ENCODE measurements around the gene OSBPL8.

Gene OSBPL8

DNA sequence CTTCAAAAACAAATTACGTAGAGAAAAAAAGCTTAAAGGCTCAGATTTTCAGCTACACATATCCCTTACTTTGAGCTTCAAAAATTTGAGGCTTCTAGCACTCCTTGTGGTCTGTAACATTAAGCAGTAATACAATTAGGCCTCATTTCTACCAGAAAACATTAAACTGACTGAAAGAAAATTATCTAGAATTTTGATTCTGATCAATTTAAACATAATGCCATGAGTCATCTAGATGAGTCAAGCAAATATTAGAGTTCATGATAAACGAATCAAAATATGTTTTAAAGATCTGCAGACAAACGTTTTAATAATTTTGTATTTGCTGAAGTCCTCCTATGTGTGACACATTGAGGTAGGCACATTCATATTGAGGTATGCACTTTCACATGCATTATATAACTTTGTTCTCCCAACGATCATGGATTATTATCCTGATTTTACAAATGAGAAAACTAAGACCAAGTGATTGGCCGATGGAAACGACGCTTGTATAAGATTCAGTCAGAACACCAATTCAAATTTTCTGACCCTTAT lies 4.3 kb downstream of the OSBPL8 start:
- no peak for DNase-seq (ENCODE audit: low read depth in 3 of 3)

DNA sequence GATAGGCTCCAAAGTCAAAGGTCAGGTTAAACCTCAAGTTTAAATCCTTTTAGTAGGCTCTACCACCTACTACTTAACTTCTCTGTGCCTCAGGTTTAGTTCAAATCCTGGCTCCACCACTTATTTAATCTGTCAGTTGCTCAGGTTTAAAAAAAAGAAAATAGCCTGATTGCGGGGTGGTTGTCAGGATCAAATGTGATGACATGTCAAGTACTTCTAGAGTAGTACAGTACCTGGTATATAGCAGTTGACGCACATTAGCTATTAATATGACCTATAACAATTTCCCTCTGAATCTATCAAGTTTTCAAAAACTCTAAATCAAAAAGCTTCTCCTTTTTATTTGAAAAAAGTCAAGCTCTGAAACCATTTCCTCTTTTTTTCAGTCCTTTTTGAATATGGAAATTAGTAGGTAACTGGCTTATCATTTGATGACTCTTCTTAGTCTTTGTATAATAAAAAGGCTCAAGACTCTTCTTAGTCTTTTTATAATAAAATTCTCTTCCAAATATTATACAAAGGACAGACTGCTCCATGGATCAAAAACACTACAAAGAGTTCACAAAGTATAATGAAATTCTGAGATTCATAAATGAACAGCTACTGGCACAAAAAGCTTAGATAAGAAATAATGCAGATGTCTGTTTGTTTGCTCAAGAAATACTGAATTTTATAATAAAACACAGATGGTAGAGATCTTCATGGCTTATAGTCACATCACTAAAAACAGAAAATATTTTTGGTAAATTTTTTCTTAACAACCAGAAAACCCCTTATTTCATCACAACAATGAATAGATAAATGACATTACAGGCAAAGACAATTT lies 5.0 kb downstream of the OSBPL8 start:
- DNase-seq (ENCODE audit: low read depth in 3 of 3) = no peak

DNA sequence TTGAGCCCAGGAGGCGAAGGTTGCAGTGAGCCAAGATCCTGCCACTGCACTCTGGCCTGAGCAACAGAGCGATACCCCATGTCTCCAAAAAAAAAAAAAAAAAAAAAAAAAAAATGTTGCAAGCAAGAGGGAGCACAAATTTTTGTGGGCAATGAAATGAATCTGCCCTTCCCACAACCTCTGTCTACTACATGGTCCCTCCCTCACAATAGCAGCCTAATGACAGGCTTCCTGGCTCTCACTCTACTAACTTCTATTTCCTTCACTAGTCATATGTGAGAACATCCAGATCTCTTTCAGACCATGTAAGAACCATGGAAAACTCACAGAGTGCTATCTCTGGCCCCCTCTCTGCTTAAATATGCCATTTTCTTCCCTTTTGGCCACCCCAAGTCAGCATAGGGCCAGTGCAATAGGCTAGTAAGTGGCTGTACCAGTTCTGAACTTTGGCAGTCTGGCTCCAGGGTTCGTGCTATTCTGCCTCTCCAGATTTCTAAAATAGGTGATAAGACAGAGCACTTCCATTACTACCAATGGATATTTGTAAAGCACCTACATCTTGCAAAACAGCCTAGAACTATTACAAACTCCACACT lies 7.1 kb downstream of the OSBPL8 start:
- no peak for DNase-seq (ENCODE audit: low read depth in 3 of 3)

DNA sequence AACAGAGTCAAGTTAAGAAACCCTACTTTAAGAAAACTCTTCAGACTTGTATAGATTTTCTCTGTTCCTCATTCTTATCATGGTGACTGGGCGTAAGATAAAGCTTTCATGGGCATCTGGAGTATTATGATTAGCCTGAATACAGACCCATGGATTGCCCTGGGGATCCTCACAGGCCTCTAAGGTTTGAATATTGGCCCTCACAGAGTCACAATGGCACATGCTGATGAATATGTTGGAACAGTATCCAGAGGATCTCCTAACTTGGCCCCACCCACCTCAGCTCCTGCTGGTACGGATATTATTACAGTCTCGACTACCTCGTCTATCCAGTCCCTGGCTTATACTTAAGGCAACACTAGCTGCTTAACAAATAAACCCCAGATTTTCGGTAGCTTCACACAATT lies 8.1 kb downstream of the OSBPL8 start:
- DNase-seq (ENCODE audit: low read depth in 3 of 3) = no peak

DNA sequence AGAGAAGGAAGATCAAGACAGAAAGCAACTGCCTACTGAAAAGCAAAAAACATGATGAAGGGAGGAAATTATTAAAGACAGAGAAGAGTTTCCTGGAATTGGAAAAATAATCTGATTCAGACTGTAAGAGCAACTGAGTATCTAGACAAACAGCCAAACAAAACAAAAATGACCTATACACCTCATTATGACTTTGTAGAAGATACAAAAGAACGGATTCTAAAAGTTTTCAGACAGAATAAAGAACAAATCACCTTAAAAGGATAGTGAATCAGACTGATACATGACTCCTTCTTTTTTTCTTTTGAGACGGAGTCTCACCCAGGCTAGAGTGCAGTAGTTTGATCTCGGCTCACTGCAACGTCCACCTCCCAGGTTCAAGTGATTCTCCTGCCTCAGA lies 10.4 kb downstream of the OSBPL8 start:
- no peak for DNase-seq (ENCODE audit: low read depth in 3 of 3)

DNA sequence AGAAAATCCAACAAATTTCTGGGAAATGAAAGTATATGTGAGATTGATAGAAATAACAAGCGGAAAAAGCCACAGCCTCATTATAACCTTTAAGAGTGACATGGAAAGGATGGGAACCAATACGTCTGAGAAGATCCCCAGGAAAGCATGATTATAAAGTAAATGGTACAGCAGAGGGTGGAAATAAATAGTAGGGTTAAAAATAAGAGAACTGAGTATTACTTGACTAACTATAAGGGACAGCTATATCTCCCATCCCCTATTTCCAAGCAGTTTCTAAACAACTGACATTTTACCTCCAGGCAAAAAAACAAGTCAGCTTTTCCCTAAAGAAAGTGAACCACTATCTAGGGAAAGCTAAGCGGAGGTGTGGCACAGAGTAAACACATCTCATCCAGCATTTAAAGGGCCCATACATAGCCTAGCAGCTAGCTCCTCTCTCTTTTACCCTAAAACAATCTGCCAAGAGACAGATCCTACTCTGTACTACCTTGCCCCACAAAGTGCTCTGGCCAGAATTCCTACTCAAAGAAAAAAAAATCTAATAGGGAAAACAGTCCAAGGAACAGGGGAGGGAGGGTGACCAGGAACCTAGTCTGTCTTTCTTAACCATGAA lies 11.2 kb downstream of the OSBPL8 start:
- no peak for DNase-seq (ENCODE audit: low read depth in 3 of 3)

DNA sequence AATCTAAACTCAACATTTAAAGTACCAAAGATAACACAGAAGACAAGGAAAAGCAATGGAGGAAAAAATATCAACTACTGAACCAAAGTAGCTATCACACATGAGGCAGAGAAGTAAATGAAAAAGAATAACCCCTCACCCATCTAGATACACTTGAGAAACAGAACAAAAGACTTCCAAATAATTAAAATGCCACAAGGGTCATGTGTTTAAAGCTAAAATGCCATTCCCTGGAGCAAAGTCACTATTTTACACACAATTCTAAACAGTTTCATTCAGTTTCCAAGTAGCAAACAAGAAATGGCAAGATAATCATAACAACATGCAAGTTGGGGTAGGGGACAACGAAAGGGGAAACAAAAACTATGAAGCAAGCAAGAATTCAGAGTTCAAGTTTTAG lies 12.0 kb downstream of the OSBPL8 start:
- no peak for DNase-seq (ENCODE audit: low read depth in 3 of 3)

DNA sequence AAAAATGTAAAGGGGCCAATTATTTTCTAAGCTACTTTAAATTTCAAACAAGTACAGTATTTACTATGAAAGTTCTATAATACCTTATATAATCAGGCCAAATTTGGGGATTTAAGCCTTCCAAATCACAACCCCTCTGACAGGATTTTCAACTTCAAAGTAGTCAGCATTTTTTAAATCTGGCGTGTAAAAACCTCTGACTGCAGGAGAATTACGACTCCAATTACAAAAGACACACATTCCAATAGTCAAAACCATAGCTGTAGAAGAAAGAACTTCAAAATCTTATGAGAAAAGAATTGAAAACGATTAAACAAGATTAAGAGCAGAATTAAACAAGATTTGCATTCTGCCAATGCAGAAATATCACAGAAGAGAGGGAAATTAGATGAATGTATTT lies 12.7 kb downstream of the OSBPL8 start:
- no peak for DNase-seq (ENCODE audit: low read depth in 3 of 3)

DNA sequence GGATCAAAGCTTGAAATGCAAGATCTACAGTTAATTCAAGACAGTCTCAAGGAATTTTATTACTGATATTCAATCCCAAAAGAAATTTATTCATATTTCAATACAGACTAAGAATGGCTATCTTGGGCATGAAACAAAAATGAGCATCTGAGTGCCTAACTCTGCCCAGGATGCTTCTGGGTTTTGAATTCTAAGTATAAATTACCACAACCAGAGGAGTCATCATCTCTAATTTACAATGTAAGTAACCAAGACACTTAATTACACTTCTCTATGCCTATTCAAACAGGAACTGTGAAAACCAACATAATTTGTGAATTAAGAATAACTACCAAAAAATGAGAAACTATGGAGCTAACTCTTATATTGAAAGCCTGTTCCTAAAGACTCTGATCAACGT lies 14.1 kb downstream of the OSBPL8 start:
- no peak for DNase-seq (ENCODE audit: low read depth in 3 of 3)

DNA sequence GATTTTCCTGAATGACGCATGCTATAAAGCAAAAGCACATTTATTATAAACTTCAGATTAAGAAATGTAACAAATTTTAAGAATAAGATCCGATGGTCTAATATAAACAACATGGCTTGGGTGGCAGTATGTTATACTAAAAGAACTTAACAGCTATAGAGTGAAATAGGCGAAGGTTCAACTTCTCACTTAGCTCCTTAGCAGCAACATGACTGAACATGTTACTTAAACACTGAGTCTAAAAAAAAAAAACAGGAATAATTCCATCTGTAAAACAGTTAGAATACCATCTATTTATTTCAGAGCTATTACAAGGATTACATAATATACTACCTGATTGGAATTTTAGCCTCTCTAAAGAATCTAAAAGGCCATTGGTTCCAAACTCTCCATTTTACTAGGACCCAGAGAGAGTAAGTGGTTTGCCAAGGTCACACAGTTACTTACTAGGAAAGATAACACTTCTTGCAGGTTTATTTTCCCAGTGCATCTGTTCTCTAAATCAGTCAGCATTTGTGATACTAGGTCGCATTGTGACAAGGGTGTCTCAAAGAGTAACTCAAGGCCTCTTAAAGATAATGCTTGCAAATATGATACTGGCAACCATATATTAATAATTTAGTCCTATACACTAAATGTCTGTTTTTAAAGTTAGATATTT lies 14.8 kb downstream of the OSBPL8 start:
- DNase-seq (ENCODE audit: low read depth in 3 of 3) = no peak

DNA sequence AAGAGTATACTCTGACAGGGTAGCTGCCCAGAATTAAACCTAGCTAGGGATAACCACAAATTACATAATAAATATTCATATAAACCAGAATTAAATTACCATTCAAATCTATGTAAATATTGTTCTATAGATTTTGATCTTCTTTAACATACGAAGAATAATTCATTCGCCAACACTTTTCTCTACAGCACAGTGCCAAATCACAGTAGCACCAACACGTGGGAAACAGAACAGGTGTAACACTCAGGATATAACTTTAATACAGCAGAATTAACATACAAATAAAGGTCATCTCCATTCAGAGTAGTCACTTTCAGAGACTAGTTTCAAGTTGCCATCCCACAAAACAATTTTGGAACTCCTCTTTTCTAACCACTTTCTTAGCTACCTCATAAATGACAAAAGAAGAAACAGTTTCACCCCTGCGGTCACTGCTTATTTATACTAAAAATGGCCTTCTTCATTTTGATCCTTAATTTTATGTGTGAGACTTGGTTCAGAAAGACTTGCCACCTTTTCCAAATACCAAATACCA lies 15.7 kb downstream of the OSBPL8 start:
- no peak for DNase-seq (ENCODE audit: low read depth in 3 of 3)

DNA sequence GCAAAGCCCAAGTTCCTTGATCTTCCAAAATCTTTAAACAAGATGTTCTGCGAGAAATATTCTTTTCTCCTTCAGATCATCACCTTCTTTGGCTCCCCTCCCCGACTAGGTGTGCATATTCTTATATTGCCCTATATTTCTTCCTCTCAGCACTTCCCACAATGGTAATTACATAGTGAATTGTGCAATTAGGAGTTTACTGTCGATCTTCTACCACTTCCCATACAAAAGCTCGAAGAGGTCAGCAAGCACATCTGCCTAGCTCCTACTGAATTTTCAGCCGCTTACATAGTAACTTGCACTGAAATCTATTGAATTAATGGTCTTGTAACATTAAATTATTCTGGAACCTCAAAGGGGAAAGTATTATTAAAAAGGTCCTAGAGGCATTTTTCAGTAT lies 16.7 kb downstream of the OSBPL8 start:
- no peak for DNase-seq (ENCODE audit: low read depth in 3 of 3)

DNA sequence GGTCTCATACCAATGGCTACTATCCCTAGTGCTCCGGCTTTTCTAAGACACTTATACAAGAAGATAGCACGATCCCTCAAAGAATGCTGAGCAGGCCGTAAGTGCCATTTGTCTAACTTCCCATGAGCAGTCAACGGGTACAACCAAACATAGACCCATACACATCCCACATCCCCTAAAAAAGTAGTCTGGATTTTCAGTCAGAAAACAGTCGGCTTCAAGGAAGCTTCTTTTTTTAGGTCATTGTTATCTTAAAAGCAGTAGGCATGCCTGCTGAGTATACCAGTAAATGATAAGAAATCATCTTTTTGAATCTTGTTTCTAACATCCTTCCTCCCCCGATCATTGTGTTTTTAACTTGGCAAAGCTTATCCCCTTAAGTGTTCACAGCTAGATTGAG lies 19.8 kb downstream of the OSBPL8 start:
- DNase-seq (ENCODE audit: low read depth in 3 of 3) = no peak

DNA sequence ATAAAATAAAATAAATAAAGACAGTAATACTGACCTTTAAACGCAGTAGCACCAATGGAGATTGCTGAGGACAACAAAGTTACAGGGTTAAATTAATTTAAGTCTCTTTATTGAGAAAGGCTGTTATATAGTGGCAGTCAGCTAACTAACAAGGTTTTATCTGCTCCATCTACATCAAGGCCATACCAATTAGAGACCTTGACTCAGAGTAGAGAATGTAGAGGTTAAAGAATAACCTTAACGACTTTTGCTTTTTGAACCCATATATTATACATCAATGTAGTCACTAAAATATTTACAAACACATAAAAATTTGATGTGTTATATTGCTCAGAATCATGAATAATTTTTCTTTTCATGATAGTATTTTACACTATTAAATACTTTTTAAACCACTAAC lies 21.6 kb downstream of the OSBPL8 start:
- no peak for DNase-seq (ENCODE audit: low read depth in 3 of 3)

DNA sequence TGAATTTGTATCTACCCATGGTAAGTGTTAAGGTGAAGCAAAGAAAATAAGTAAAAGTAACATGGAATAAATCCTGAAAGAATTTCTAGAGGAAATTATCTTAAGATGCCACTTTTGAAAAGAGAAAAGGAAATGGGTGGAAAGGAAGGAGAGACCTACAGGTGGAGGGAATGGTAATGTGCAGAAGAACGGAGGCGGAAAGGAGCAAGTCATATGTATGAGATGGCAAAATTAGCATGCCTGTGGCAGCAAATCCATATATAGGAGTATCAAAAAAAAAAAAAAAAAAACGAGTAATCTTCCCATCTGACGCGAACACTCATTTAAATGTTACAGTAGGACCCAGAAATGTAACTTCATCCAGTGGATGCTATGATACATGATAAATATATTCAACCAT lies 23.0 kb downstream of the OSBPL8 start:
- DNase-seq (ENCODE audit: low read depth in 3 of 3) = no peak

DNA sequence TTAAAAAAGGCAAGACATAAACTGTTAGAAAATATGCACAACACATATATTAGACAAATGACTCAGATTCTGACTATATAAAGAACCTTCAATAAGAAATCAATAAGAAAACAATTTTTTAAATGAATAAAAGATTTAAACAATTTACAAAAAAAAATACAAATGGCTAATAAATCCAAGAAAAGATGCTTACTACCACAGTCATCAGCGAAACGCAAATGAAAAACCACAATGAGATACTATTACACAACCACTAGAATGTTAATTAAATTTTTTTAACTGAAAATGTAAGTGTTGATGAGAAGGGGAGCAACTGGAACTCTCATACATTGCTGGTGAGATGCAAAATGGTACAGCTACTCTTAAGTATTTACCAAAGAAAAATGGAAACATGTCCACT lies 24.4 kb downstream of the OSBPL8 start:
- no peak for DNase-seq (ENCODE audit: low read depth in 3 of 3)

DNA sequence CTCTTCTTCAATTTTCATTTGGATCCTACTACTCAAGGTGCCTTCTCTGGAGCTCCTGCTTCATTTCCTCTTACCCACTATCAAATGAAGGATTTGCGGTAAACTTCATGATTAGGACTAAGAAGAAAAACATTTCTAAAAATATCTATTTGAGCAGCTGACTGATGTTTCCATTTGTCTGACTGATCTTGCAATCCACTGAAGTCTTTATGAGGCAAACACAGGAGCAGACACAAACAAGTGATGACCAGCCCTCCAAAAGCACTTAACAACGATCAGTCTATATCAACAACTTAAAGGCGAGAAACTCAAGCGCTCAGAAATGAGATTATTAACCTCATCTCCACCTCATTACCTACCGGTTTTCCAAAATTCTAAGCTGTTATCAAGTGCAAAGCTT lies 26.2 kb downstream of the OSBPL8 start:
- no peak for DNase-seq (ENCODE audit: low read depth in 3 of 3)

DNA sequence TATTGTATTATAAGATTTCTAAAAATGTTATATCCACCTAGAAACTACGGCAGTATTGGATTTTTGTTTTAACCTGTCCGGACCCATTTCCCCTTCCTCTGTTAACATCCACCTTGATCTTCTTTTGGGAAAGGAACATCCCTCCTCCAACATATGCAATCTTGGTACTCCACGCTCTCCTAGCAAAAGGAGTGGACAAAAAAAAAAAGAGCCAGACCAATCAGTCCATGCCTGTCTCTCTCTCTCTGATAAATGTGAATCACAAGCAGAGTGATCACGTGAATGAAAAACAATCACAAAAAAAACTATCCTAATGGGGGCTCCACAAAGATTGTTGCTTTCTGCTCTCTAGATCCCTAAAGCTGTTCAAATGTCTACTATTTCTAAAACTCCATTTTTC lies 27.1 kb downstream of the OSBPL8 start:
- no peak for DNase-seq (ENCODE audit: low read depth in 3 of 3)

DNA sequence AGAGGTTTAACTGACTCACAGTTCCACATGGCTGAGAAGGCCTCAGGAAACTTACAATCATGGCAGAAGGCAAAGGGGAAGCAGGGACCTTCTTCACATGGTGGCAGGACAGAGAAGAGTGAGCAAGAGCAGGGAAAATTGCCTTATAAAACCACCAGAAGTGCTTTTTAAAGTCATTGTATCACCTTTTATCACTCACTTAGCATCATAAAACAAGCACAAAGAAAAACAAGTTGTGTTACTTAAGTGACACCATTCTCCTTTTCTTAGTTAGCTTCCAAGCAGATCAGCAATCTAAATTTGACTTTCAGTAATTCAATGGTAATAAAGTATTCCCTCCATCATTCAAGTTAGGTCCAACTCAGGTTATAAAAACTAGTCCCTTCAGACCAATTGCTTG lies 28.5 kb downstream of the OSBPL8 start:
- no peak for DNase-seq (ENCODE audit: low read depth in 3 of 3)

DNA sequence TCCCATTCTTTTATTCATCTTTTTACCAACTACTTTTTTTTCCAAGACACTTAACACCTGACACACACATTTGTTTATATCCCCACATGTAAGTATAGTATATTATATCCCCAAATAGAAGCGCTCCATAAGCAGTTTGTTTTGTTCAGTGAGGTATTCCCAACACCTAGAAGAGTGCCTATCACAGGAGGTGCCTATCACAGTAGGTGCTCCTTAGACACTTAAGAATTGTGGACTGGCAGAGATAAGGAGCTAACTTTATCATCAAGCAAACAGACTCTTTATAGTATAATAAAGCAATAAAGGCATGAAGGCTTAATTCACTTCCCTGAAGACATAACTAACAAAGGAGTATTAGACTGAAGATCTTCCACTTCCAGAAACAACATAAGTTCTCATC lies 29.1 kb downstream of the OSBPL8 start:
- DNase-seq (ENCODE audit: low read depth in 3 of 3) = no peak

DNA sequence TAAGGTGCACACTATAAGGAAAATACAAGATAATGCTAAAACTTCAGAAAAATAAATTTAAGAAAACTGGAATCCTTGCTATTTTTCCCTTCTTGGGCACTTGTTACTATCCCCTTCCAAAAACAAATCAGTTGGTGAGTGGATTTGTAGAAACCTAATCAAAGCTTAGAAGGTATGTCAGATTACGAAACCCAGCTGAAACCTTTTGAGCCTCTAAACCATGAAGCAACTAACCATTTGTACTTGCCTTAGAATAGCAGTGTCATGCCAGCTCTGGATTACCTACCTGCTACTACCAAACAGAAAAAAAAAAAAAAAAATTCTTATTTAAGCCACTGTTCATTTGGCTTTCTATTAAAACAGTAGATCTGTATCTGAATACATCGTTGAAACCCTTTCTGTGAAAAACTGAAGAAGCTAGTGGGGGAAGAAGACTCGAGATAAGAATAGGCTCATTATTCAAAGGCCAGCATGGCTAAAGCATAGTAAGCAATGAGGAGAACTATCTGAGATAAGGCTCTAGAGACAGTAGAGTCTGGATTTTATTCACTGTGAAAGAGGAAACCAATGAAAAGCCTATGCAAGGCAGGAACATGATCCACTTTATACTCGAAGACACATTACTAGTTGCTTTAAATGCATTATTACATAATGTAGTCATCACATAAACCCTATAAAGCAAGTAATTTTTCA lies 30.2 kb downstream of the OSBPL8 start:
- no peak for DNase-seq (ENCODE audit: low read depth in 3 of 3)

DNA sequence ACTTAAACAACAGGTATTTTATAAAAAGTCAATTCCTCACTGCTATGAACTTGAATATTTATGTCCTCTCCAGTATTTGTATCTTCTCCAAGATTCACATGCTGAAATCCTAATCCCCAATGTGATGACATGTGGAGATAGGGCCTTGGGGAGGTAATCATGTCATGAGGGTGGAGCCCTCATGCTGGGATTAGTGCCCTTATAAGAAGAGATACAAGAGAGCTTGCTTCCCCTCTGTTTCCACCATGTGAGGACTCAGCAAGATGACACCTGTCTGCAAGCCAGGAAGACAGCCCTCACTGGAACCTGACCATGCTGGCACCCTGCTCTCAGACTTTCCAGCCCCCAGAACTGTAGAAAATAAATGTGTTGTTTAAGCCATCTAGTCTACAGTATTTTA lies 36.2 kb downstream of the OSBPL8 start:
- no peak for DNase-seq (ENCODE audit: low read depth in 3 of 3)

Data from stimulated activated CD4-positive, alpha-beta T cell treated with anti-CD3 and anti-CD28 coated beads, TNF-alpha, amount 100 ng/mL, for 48 hours (primary cell).